ENCODE results near the gene TMEFF2.
A peak's percentile ranks its signal among the peaks of the same experiment; 100 is the strongest.

TMEFF2 gene

GRCh38 chr2:192165842-192166241, 28.9 kb downstream of the TMEFF2 start:
- POLR2A ChIA-PET = no interaction called here
- TF ChIP-seq ZNF747 (tag by site-specific recombination; IDR thresholded peaks at IDR 0.05) (no peak), KLF8 (tag by site-specific recombination; IDR thresholded peaks at IDR 0.05) (no peak), ZSCAN23 (tag by site-specific recombination; IDR thresholded peaks at IDR 0.05) (no peak), ZNF18 (tag by site-specific recombination; IDR thresholded peaks at IDR 0.05) (no peak)
- TF ChIP-seq, protein P1, sequence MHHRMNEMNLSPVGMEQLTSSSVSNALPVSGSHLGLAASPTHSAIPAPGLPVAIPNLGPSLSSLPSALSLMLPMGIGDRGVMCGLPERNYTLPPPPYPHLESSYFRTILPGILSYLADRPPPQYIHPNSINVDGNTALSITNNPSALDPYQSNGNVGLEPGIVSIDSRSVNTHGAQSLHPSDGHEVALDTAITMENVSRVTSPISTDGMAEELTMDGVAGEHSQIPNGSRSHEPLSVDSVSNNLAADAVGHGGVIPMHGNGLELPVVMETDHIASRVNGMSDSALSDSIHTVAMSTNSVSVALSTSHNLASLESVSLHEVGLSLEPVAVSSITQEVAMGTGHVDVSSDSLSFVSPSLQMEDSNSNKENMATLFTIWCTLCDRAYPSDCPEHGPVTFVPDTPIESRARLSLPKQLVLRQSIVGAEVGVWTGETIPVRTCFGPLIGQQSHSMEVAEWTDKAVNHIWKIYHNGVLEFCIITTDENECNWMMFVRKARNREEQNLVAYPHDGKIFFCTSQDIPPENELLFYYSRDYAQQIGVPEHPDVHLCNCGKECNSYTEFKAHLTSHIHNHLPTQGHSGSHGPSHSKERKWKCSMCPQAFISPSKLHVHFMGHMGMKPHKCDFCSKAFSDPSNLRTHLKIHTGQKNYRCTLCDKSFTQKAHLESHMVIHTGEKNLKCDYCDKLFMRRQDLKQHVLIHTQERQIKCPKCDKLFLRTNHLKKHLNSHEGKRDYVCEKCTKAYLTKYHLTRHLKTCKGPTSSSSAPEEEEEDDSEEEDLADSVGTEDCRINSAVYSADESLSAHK (tag by site-specific recombination; IDR thresholded peaks at IDR 0.05) = no peak
- TF ChIP-seq, protein P2, sequence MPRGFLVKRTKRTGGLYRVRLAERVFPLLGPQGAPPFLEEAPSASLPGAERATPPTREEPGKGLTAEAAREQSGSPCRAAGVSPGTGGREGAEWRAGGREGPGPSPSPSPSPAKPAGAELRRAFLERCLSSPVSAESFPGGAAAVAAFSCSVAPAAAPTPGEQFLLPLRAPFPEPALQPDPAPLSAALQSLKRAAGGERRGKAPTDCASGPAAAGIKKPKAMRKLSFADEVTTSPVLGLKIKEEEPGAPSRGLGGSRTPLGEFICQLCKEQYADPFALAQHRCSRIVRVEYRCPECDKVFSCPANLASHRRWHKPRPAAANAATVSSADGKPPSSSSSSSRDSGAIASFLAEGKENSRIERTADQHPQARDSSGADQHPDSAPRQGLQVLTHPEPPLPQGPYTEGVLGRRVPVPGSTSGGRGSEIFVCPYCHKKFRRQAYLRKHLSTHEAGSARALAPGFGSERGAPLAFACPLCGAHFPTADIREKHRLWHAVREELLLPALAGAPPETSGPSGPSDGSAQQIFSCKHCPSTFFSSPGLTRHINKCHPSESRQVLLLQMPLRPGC (tag by site-specific recombination; IDR thresholded peaks at IDR 0.05) = no peak
- H3K4me3 ChIP-seq (ENCODE audit: low read depth, low read length) = no peak overlapping the region
- H3K9me3 ChIP-seq (ENCODE audit: control insufficient read depth, insufficient read depth, low read depth, low read length) = no peaks in the 10 kb centered on the region
- no peak overlapping the region for H3K27ac ChIP-seq (ENCODE audit: extremely low read depth, low read depth, low read length)
- CTCF ChIA-PET = no interaction called here
- H3K36me3 ChIP-seq (ENCODE audit: control insufficient read depth in 2 of 2, insufficient read depth in 1 of 2, low read length in 2 of 2) = no peaks in the 10 kb centered on the region
- no peaks in the 10 kb centered on the region; the same call in 1 of the 2 replicates for H3K4me1 ChIP-seq (ENCODE audit: control insufficient read depth, insufficient read depth, low read length)

GRCh38 chr2:192162392-192163042, 32.2 kb downstream of the TMEFF2 start:
- Histone ChIP-seq H3K4me1 (ENCODE audit: control insufficient read depth, insufficient read depth, low read length) (no peaks in the 10 kb centered on the region; the same call in 1 of the 2 replicates), H3K27ac (ENCODE audit: extremely low read depth, low read depth, low read length) (no peak overlapping the region), H3K9me3 (ENCODE audit: control insufficient read depth, insufficient read depth, low read depth, low read length) (no peaks in the 10 kb centered on the region), H3K36me3 (ENCODE audit: control insufficient read depth in 2 of 2, insufficient read depth in 1 of 2, low read length in 2 of 2) (no peaks in the 10 kb centered on the region), H3K4me3 (ENCODE audit: low read depth, low read length) (no peak overlapping the region)
- CTCF ChIA-PET = interaction anchor here (0.6 to 2.8 kb wide), 77 partner anchors 8 to 1419 kb away, joined by 3 to 117 read pairs (median 4); partner anchors contain the start of gene CAVIN2
- POLR2A ChIA-PET = interaction anchor here (1.1 kb wide), 1 partner anchor 350 kb away, joined by 7 read pairs; no protein-coding TSS in a partner anchor
- TF ChIP-seq CTCF (tag by site-specific recombination; IDR thresholded peaks at IDR 0.05) (peak; percentile 73; the same call in 1 of the 2 replicates), MZF1 (tag by site-specific recombination; IDR thresholded peaks at IDR 0.05; ENCODE audit: borderline replicate concordance) (no peak), MYNN (tag by site-specific recombination; IDR thresholded peaks at IDR 0.05; ENCODE audit: borderline replicate concordance) (no peak), ZNF629 (tag by site-specific recombination; IDR thresholded peaks at IDR 0.05) (no peak), ZNF549 (tag by site-specific recombination; IDR thresholded peaks at IDR 0.05) (no peak), GLI4 (tag by site-specific recombination; IDR thresholded peaks at IDR 0.05) (no peak), ZNF654 (tag by site-specific recombination; IDR thresholded peaks at IDR 0.05; ENCODE audit: low read depth) (peak; percentile 84), ZNF426 (tag by site-specific recombination; IDR thresholded peaks at IDR 0.05) (no peak), RBAK (tag by site-specific recombination; IDR thresholded peaks at IDR 0.05) (no peak), ZNF214 (tag by site-specific recombination; IDR thresholded peaks at IDR 0.05; ENCODE audit: borderline replicate concordance) (no peak), SALL2 (tag by site-specific recombination; IDR thresholded peaks at IDR 0.05; ENCODE audit: borderline replicate concordance) (no peak), ZSCAN23 (tag by site-specific recombination; IDR thresholded peaks at IDR 0.05) (no peak), ZNF18 (tag by site-specific recombination; IDR thresholded peaks at IDR 0.05) (no peak), SP7 (tag by site-specific recombination; IDR thresholded peaks at IDR 0.05) (no peak)
- TF ChIP-seq, protein P3, sequence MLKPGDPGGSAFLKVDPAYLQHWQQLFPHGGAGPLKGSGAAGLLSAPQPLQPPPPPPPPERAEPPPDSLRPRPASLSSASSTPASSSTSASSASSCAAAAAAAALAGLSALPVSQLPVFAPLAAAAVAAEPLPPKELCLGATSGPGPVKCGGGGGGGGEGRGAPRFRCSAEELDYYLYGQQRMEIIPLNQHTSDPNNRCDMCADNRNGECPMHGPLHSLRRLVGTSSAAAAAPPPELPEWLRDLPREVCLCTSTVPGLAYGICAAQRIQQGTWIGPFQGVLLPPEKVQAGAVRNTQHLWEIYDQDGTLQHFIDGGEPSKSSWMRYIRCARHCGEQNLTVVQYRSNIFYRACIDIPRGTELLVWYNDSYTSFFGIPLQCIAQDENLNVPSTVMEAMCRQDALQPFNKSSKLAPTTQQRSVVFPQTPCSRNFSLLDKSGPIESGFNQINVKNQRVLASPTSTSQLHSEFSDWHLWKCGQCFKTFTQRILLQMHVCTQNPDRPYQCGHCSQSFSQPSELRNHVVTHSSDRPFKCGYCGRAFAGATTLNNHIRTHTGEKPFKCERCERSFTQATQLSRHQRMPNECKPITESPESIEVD (tag by site-specific recombination; IDR thresholded peaks at IDR 0.05) = no peak

Measured in HEK293 (cell line).